IMR-90 (cell line): ENCODE measurements around the gene MAP3K5. TPM values are rescaled to one million over a fixed set of nuclear protein-coding genes. Genes with fewer than 3 reads are reported as not detected.

Source experiments
- ATAC-seq: fragments of 200-7000 bp; cut with Tn5 transposase; 2 replicates; pipeline ENCODE4 v1.9.1; 2020; ENCODE audit warnings: low read depth, mild to moderate bottlenecking, moderate library complexity
- BruUV-seq: library from RNA; stranded (reverse); fragments of 400-500 nt; replicated peaks from 2 replicates; lab custom pipeline; 2021; lab: Mats Ljungman, UMichigan
- CTCF ChIA-PET: fragments of 300-600 bp; formaldehyde crosslinking; extraction: SDS; loops from one replicate; lab custom pipeline; 2021; ENCODE audit warnings: antibody characterized with exemption; lab: Yijun Ruan, JAX
- POLR2A ChIA-PET: fragments of 300-600 bp; sonication (Branson Sonifier 250); formaldehyde crosslinking; loops from one replicate; lab custom pipeline; 2022; ENCODE audit warnings: antibody characterized with exemption; ENCODE audit not compliant: unreplicated experiment; lab: Charles Lee
- DNase-seq: peaks from one replicate; pipeline ENCODE4 v3.0.0; 2013
- H2AFZ ChIP-seq: replicated peaks from 2 replicates; pipeline ENCODE3; 2013; ENCODE audit warnings: low read length, mild to moderate bottlenecking; ENCODE audit not compliant: poor library complexity
- H2AK5ac ChIP-seq: 2 replicates; pipeline ENCODE4 v1.6.1; 2013; ENCODE audit warnings: low read depth, low read length, inconsistent platforms
- H2AK9ac ChIP-seq: replicated peaks from 2 replicates; pipeline ENCODE3; 2013; ENCODE audit warnings: mild to moderate bottlenecking, low read depth, low read length, moderate library complexity; ENCODE audit not compliant: poor library complexity
- H2BK120ac ChIP-seq: 2 replicates; pipeline ENCODE4 v1.6.1; 2013; ENCODE audit warnings: low read depth, low read length, inconsistent platforms
- H2BK15ac ChIP-seq: 3 replicates; pipeline ENCODE4 v1.6.1; 2013; ENCODE audit warnings: low read depth, low read length, inconsistent platforms
- H2BK20ac ChIP-seq: 2 replicates; pipeline ENCODE4 v1.6.1; 2013; ENCODE audit warnings: low read depth, mild to moderate bottlenecking, inconsistent platforms, low read length, moderate library complexity
- H2BK5ac ChIP-seq: 2 replicates; pipeline ENCODE4 v1.6.1; 2013; ENCODE audit warnings: mild to moderate bottlenecking, low read depth, low read length, inconsistent platforms; ENCODE audit not compliant: poor library complexity, severe bottlenecking
- H3K14ac ChIP-seq: replicated peaks from 2 replicates; pipeline ENCODE4 v1.6.1; 2013; ENCODE audit warnings: low read depth, low read length, inconsistent platforms
- H3K18ac ChIP-seq: 2 replicates; pipeline ENCODE4 v1.6.1; 2013; ENCODE audit warnings: low read depth, low read length, control low read depth
- H3K23ac ChIP-seq: 2 replicates; pipeline ENCODE4 v1.6.1; 2013; ENCODE audit warnings: low read depth, low read length, inconsistent platforms
- H3K27ac ChIP-seq: 2 replicates; pipeline ENCODE4 v1.5.1; 2013; ENCODE audit warnings: mild to moderate bottlenecking, control low read depth, low read length; ENCODE audit not compliant: insufficient read depth
- H3K27me3 ChIP-seq: 2 replicates; pipeline ENCODE4 v1.6.1; 2013; ENCODE audit warnings: low read length; ENCODE audit not compliant: control insufficient read depth, insufficient read depth
- H3K36me3 ChIP-seq: 2 replicates; pipeline ENCODE4 v1.6.1; 2013; ENCODE audit warnings: low read length, mixed read lengths; ENCODE audit not compliant: control insufficient read depth, insufficient read depth
- H3K4ac ChIP-seq: 2 replicates; pipeline ENCODE4 v1.6.1; 2013; ENCODE audit warnings: low read depth, low read length, inconsistent platforms
- H3K4me1 ChIP-seq: 2 replicates; pipeline ENCODE4 v1.6.1; 2013; ENCODE audit warnings: low read length, mixed read lengths; ENCODE audit not compliant: control insufficient read depth, insufficient read depth
- H3K4me2 ChIP-seq: 2 replicates; pipeline ENCODE4 v1.6.1; 2013; ENCODE audit warnings: low read depth, mild to moderate bottlenecking, control low read depth, low read length, moderate library complexity
- H3K4me3 ChIP-seq: 2 replicates; pipeline ENCODE4 v1.5.1; 2013; ENCODE audit warnings: low read depth, mild to moderate bottlenecking, control low read depth, low read length, moderate library complexity; ENCODE audit not compliant: insufficient read depth
- H3K56ac ChIP-seq: 2 replicates; pipeline ENCODE4 v1.6.1; 2013; ENCODE audit warnings: low read length, inconsistent platforms; ENCODE audit not compliant: insufficient read depth; ENCODE audit errors: extremely low read depth
- H3K79me1 ChIP-seq, 2 experiments: 2 replicates each; pipeline ENCODE4 v1.6.1; 2013; ENCODE audit warnings: low read length in 2 of 2, inconsistent platforms in 1 of 2, low read depth in 1 of 2
- H3K9ac ChIP-seq: 2 replicates; pipeline ENCODE4 v1.6.1; 2013; ENCODE audit warnings: low read depth, low read length, control low read depth
- H3K9me1 ChIP-seq: 2 replicates; pipeline ENCODE4 v1.6.1; 2013; ENCODE audit warnings: low read length, inconsistent platforms; ENCODE audit not compliant: insufficient read depth
- H3K9me3 ChIP-seq: 2 replicates; pipeline ENCODE4 v1.6.1; 2013; ENCODE audit warnings: low read length; ENCODE audit not compliant: control insufficient read depth, insufficient read depth
- H4K20me1 ChIP-seq: 2 replicates; pipeline ENCODE4 v1.6.1; 2013; ENCODE audit warnings: low read length, inconsistent platforms; ENCODE audit not compliant: insufficient read depth
- H4K5ac ChIP-seq: 2 replicates; pipeline ENCODE4 v1.6.1; 2013; ENCODE audit warnings: mild to moderate bottlenecking, low read depth, low read length, control low read depth
- H4K8ac ChIP-seq, 2 experiments: 2 replicates each; pipeline ENCODE4 v1.6.1; 2013; ENCODE audit warnings: low read depth in 2 of 2, low read length in 2 of 2, control low read depth in 1 of 2, inconsistent platforms in 1 of 2
- H4K91ac ChIP-seq: 2 replicates; pipeline ENCODE4 v1.6.1; 2013; ENCODE audit warnings: low read depth, low read length, inconsistent platforms; ENCODE audit not compliant: insufficient read depth
- CEBPB ChIP-seq: IDR thresholded peaks from 2 replicates; pipeline ENCODE4 v1.6.1; 2012; ENCODE audit warnings: low read depth, low read length, improper control_type of control experiment
- FOS ChIP-seq: fragments of 150-350 bp; IDR thresholded peaks from 2 replicates; pipeline ENCODE4 v1.6.1; 2016; ENCODE audit warnings: low read depth, low read length
- WGBS, 2 experiments: methylation state at CpG; one replicate each; pipeline versions ENCODE4 v1.1.5 to v1.1.7; 2013; ENCODE audit warnings: missing lambda C conversion rate in 2 of 2; ENCODE audit not compliant: insufficient read length in 1 of 2; ENCODE audit errors: extremely low coverage in 2 of 2; 5-methylcytosine and 5-hydroxymethylcytosine counted together
- dilution Hi-C: fragments of 300-500 bp; cut with HindIII; formaldehyde crosslinking; loops from one replicate; pipeline ENCODE4 v1.14.3; 2018; ENCODE audit warnings: low sequenced_read_pairs; ENCODE audit not compliant: unreplicated experiment
- in situ Hi-C: fragments of 300-500 bp; cut with MboI; formaldehyde crosslinking; loops from 3 replicates; pipeline ENCODE4 v1.14.3; 2019; ENCODE audit warnings: low sequenced_read_pairs, inconsistent platforms, mixed read lengths
- intact Hi-C: fragments of 100-400 bp; cut with micrococcal nuclease; formaldehyde crosslinking; loops from 2 replicates; pipeline ENCODE4 v1.10.0; 2022
- polyA plus RNA-seq, 3 experiments: library from polyadenylated mRNA; depleted of rRNA; stranded (reverse); fragments of >200 nt; gene quantifications; 2 replicates each; pipeline ENCODE4 v1.2.3, GENCODE V29; 2012; ENCODE audit warnings: low replicate concordance in 1 of 3
- total RNA-seq: library from RNA; depleted of rRNA; stranded (reverse); fragments of >200 nt; gene quantifications from 2 replicates; pipeline ENCODE4 v1.2.3, GENCODE V29; 2012
- TF ChIP-seq, protein P1 (sequence below): conservative IDR thresholded peaks from 2 replicates; pipeline ENCODE4 v1.5.1; 2012; ENCODE audit warnings: mild to moderate bottlenecking, low read depth, low read length, improper control_type of control experiment

MAP3K5 gene
- total and polyA plus RNA-seq, 2 of the 4 experiments (the other 2 are of a cell fraction) = 5.4 to 17.6 TPM

GRCh38 chr6:136696783-136697364 is 95.4 kb downstream of the MAP3K5 start:
- no peak overlapping the region for H2AFZ ChIP-seq
- no peak overlapping the region for H4K5ac ChIP-seq
- peaks cover 8% of the 10 kb centered on the region for H3K36me3 ChIP-seq
- intact Hi-C loops = no loop called here
- ATAC-seq (no peak), DNase-seq (no peak)
- peaks cover 4% of the 10 kb centered on the region; the same call in 1 of the 2 replicates for H4K20me1 ChIP-seq
- no peak overlapping the region for H3K4me3 ChIP-seq
- H2AK5ac ChIP-seq = no peak overlapping the region
- BruUV-seq = no TSS peak
- no peak overlapping the region for H3K4me2 ChIP-seq
- 100% methylated on average over 1 of the region's 7 CpGs; no CpG with 5 or more reads in 1 of the 2 experiments for WGBS, 2 experiments
- H2BK15ac ChIP-seq = no peak overlapping the region
- H3K9ac ChIP-seq = no peak overlapping the region
- H4K91ac ChIP-seq = no peak overlapping the region
- H3K9me3 ChIP-seq = no peaks in the 10 kb centered on the region
- peaks cover 4% of the 10 kb centered on the region for H3K9me1 ChIP-seq
- no peak overlapping the region for H3K4ac ChIP-seq
- H2BK20ac ChIP-seq = no peak overlapping the region
- no peak overlapping the region for H3K23ac ChIP-seq
- H3K56ac ChIP-seq = no peak overlapping the region
- in situ Hi-C loops = no loop called here
- TF ChIP-seq CEBPB (0 out of 2 replicates have a peak, but pooled peaks have one; percentile 15), FOS (no peak)
- TF ChIP-seq, protein P1, sequence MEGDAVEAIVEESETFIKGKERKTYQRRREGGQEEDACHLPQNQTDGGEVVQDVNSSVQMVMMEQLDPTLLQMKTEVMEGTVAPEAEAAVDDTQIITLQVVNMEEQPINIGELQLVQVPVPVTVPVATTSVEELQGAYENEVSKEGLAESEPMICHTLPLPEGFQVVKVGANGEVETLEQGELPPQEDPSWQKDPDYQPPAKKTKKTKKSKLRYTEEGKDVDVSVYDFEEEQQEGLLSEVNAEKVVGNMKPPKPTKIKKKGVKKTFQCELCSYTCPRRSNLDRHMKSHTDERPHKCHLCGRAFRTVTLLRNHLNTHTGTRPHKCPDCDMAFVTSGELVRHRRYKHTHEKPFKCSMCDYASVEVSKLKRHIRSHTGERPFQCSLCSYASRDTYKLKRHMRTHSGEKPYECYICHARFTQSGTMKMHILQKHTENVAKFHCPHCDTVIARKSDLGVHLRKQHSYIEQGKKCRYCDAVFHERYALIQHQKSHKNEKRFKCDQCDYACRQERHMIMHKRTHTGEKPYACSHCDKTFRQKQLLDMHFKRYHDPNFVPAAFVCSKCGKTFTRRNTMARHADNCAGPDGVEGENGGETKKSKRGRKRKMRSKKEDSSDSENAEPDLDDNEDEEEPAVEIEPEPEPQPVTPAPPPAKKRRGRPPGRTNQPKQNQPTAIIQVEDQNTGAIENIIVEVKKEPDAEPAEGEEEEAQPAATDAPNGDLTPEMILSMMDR = no peak
- ChIA-PET POLR2A (no interaction called here), CTCF (no interaction called here)
- H2BK120ac ChIP-seq = no peak overlapping the region
- H3K79me1 ChIP-seq = peaks cover 6 to 27% of the 10 kb centered on the region in 2 experiments
- no peak overlapping the region for H3K14ac ChIP-seq
- no peak overlapping the region for H3K27ac ChIP-seq
- H3K4me1 ChIP-seq = peaks cover 4% of the 10 kb centered on the region; the same call in 1 of the 2 replicates
- no peaks in the 10 kb centered on the region for H3K27me3 ChIP-seq
- dilution Hi-C loops = no loop called here
- no peak overlapping the region for H3K18ac ChIP-seq
- H2AK9ac ChIP-seq = no peak overlapping the region
- no peak overlapping the region for H4K8ac ChIP-seq
- no peak overlapping the region for H2BK5ac ChIP-seq
